GM23248 (cell line): Measurements from ENCODE around the gene REG3A.

Source experiments
- EZH2 ChIP-seq: fragments of 200-600 bp; sonication (generic); IDR thresholded peaks from 2 replicates; pipeline ENCODE4 v1.6.1; 2018; ENCODE audit warnings: antibody characterized with exemption, mild to moderate bottlenecking; ENCODE audit not compliant: insufficient read depth, poor library complexity, severe bottlenecking
- EZH2phosphoT487 ChIP-seq: fragments of 200-600 bp; sonication (generic); IDR thresholded peaks from 2 replicates; pipeline ENCODE4 v1.6.1; 2018; ENCODE audit warnings: antibody characterized with exemption, moderate library complexity, mild to moderate bottlenecking, low read depth; ENCODE audit not compliant: insufficient read depth

DNA sequence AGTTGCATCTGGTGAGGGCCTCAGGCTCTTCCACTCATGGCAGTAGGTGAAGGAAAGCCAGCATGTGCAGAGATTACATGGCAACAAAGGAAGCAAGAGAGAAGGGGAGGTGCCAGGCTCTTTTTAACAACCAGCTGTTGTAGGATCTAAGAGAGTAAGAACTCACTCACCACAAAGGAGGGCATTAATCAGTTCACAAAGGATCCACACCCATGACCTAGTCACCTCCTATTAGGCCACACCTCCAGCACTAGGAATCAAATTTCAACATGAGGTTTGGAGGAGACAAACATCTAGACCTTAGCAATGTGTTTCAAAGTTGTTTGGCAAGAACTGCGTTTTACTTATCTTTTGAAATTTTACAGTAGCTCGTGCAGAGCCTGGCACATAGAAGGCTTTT is 20.5 kb upstream of the REG3A start:
- TF ChIP-seq EZH2phosphoT487 (no peak), EZH2 (no peak)
